Activated gamma-delta T cell treated with anti-CD3 and anti-CD28 coated beads, Interleukin-2, amount 50 U/mL, for 16 hours (primary cell): ENCODE results near the gene HGFAC.

Experiments
- DNase-seq: peaks from one replicate; pipeline ENCODE4 v3.0.0-alpha.2; 2020; ENCODE audit warnings: low read depth

The HGFAC gene

GRCh38 chr4:3473996-3474765 lies 32.4 kb downstream of the HGFAC start:
- no peak for DNase-seq

DNA sequence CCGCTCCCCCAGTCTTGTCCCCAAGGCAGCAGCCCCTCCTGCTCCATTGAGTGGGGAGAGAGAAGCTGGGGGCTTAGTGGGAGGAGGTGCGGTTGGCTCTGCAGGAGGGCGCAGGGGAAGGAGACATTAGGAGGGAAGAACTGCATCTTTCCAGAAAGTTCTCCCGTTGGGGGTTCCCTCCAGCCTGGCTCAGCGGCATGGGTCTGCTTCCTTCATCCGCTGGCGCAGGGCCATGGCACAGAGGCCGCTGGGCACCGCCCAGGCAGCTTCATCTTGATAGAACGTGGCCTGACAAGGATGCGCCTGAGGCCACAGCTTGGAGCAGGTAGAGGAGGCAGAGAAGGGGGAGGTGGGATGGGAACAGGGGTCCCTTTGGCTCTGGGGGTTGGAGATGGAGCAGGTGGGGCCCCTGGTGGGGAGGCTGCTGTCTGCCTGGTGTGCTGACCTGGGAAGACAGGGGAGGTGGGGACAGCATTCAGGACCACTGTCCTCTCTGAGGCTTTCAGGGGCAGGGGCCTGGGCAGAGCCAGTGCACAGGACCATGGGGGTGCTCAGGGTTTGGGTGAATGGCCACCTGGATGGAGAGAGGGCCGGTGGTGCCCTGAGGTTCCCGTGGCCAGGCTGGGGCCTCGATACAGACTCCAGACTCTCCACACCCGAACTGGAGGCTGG lies 33.4 kb downstream of the HGFAC start:
- no peak for DNase-seq

DNA sequence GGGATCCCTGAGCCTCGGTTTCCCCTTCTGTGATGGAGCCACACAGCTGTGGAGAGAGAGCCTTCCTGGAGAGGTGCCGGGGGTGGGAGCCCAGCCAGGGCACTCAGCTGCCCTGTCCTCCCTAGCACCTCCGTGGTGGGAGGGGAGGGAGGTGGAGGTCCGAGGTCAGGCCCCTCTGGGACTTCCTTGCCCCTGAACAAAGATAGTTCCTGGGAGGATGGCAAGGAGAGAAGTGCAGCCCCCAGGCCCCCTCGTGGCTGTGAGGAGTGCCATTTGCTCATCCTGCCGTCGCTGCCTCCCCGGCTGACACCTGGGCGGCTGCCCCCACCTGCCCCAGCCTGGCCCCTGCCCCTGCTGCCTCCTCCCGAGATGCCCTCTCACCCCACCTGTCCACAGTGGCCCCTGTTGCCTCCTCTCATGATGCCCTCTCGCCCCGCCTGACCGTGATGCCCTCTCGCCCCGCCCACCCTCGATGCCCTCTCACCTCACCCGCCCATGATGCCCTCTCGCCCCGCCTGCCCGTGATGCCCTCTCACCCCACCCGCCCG lies 34.0 kb downstream of the HGFAC start:
- no peak for DNase-seq

- DNase-seq, result no peak
Observed at GRCh38 chr4:3476341-3476747, 34.6 kb downstream of the HGFAC start.

DNA sequence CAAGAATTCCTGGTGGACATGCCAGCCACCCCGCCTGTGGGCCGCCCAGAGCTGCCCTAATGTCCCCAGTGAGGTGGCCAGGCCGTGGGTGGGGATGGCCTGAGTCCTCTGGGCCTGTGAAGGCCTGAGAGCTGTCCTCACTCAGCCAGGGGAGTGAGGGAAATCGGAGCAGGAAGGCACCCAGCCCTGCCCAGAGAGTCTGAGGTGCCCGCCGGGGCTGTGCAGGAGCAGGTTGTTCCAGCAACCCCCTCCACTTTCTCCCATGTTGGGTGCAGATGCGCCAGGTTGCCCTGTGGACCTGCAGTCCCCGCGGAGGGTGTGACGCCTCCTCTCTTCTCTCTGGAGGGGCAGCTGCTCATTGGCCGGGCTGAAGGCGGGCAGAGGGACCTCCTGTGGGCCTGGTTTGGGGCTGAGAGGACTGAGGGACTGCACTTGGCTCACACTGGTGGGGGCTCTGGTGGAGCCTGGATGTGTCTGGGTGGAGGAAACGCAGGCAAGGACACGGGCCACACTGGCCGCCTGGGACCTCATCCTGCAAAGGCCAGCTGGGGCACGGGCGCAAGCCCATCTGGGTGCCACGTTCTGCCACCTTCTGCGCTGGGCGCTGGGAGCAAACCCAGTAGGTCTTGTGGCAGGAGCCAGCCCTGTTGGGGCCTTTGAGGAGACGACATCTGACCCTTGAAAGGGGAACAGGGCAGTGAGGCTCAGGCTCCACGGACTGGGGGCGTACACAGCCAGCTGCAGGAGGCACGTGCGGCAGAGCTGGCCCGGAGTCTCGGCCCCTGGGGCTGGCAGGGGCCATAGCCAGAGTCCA lies 35.4 kb downstream of the HGFAC start:
- no peak for DNase-seq

GRCh38 chr4:3477750-3478430 lies 36.1 kb downstream of the HGFAC start:
- DNase-seq, result no peak

- no peak for DNase-seq
Observed at GRCh38 chr4:3478446-3479357, 36.9 kb downstream of the HGFAC start.

GRCh38 chr4:3479358-3480101 lies 37.8 kb downstream of the HGFAC start:
- no peak for DNase-seq

DNA sequence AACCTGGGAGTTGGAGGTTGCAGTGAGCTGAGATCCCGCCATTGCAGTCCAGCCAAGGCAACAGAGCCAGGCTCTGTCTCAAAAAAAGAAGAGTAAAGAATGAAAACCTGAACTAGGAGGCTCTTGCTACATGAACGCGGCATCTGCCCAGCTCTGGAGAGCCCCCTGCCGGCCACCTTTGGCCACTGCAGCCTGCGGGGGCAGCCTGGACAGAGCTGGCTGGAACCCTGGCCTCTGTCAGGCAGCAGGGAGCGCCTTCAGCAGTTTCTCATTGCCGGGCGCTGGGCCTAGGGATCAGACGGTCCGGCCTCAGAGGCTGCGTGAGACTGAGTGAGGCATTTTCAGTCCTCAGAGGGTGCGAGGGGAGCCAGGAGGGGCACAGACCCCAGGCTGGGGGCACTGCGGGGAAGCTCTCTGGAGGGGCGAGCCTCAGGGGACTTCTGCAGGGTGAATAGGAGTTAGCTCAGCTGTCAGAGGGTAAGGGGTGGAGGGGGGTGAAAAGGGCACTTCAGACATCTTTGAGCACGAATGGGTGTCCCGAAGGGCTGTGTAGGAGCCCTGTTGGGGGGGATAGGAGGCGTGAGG lies 38.9 kb downstream of the HGFAC start:
- DNase-seq, result peak; percentile 61

DNA sequence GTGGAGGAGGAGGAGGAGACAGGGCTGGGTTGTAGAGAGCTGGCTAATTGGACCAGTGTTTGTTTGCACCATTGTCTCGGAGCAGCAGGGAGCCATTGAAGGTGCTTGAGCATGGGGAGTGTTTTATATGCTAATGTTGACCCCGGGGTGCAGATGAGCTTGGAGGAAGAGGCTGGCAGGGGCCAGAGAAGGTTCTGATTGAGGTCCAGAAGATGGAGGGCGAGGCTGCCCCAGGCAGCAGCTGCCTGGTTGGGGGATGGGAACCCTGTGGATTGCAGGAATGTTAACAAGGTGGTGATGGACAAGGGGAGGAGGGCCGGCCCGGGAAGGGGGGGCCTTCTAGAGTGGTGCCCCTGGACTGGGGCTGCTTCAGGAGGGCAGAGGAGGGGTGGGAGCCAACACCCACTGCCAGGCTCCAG lies 39.4 kb downstream of the HGFAC start:
- DNase-seq, result no peak

GRCh38 chr4:3481783-3482393 lies 40.1 kb downstream of the HGFAC start:
- DNase-seq, result no peak

DNA sequence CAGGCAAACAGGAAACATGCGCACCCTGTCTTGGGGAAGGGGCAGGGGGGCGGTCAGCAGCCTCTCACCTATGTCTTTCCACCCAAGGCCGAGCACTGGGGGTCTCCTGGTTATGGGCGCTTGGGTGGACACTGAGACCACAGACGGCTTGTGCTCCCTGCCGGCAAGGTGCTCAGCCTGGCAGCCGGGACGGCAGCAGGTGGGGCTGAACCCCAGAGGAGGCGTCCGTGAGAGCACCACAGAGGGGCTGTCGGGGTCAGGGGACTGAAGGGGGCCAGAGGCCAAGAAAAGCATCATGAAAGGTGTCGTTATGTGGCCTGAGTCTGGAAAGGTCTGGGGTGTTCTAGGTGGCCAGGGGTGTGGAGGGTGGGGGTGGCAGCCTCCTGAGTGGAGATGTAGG lies 40.9 kb downstream of the HGFAC start:
- no peak for DNase-seq

DNA sequence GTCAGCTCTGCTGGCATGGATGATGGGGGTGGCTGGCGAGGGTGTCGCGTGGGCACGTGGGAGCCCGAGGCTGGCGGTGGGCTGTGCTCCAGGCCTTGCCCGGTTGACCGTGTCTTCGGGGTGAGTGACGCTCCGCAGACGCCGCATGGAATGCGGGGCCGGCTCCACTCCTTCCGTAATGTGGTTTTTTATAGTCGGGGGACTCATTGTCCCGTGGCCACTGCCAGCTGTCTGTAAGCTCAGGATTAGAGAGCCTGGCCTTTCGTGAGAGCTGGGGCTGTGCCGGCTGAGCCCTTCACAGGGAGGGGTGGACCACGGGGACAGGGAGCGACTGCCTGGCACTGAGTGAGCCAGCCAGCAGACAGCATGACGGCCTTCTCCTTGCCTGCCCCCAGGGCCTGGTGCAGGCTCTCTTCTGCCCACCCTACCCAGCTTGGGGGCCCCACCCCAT lies 41.7 kb downstream of the HGFAC start:
- DNase-seq, result no peak

DNA sequence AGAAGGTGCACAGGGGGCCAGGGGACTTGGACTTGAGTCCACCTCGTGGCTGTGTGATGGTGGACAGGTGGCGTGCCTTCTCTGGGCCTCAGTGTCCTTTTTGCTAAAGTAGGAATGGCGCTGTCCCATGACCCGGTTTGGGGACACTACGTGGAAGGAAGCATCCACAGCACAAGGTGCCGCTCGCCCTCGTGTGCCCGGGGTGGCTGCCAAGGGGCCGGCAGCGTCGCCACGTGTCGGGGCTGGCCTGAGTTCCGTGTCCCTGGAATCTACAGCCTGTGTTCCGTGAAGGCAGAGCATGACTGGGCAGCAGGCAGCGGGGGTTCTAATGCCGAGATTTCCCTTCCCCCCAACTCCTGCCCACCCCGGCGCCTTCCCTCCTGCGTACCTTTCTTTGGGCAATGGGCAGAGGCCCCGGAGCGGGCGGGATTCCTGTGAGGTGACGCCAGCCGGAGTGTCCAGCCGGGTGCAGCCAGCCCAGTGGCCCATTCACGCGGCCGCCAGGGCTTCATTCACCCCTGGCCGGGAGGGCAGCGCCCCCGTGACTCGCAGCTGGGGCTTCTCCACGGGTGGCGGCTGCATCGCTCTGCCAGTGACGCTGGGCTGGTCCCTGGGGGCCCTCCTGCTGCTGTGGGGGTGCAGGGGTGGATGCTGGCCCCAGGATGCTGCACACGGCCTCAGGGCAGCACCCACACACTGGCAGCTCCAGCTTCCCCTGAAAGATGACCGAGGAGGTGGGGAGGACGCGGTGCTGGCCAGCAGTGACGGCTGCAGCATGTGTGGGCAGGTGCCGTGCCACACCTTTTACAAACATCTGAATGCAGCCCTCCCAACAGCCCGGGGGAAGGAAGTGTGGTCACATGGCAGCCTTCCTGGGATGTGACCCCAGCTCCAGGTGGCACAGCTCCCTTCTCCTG lies 42.5 kb downstream of the HGFAC start:
- DNase-seq, result no peak

GRCh38 chr4:3485011-3485791 lies 43.4 kb downstream of the HGFAC start:
- no peak for DNase-seq

DNA sequence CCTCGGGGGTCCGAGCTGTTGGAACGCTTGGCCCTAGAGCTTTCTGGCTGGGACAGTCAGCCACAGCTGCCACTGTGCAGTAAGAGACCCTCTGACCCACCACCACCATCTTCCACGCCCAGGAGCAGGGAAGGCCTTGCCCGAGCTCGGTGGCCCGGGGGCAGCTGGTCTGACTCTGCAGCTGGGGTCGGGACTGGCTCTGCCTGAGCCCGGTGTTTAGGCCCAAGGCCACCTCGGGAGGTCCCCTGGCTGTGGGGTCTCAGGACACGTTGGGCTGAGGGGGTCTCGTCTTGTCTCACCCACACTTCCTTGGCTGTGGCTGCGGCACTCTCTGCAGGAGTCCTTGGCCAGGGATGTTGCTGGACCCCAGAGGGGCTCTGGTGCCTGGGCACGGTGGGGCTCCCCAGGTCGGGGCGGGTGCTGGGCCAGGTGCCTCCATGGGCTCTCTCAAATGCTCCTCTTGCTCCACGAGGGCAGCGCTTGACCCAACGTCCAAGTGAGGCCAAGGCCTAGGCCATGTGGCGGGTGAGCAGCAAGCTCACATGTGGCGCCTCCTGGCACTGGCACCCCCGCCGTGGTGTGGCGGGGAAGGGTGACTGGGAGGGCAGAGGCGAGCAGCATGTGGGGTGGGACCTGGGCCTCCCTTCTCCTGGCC lies 44.2 kb downstream of the HGFAC start:
- DNase-seq, result no peak
